Hepatocyte (in vitro differentiated cells): Measurements from ENCODE around the gene KCNMA1.

ENCODE experiments used
- EZH2 ChIP-seq: fragments of 200-600 bp; sonication (generic); IDR thresholded peaks from 2 replicates; pipeline ENCODE4 v1.6.1; 2016; ENCODE audit warnings: antibody characterized with exemption, mild to moderate bottlenecking, borderline replicate concordance
- EZH2phosphoT487 ChIP-seq: fragments of 200-600 bp; sonication (generic); IDR thresholded peaks from one replicate; pipeline ENCODE4 v1.6.1; 2018; ENCODE audit warnings: antibody characterized with exemption, mild to moderate bottlenecking, low read depth, moderate library complexity; ENCODE audit not compliant: unreplicated experiment, severe bottlenecking
- TF ChIP-seq, protein P1 (sequence below): fragments of 200-600 bp; sonication (generic); IDR thresholded peaks from 2 replicates; pipeline ENCODE4 v1.5.1; 2016; ENCODE audit warnings: antibody characterized with exemption, mild to moderate bottlenecking; ENCODE audit not compliant: poor library complexity

DNA sequence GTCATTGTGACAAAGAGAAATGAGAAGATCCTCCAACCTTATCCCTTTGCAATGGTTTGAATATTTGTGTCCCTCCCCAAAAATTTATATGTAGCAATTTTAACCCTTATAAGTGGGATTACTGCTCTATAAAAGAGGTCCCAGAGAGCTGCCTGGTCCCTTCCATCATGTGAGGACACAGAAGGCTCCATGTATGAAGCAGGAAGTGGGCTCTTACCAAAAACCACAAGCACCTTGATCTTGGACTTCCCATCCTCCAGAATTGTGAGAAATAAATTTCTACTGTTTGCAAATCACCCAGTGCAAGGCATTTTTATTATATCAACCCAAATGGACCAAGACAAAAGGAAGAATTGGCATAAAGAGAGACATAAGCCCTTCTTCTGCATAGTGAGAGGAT is 95.7 kb downstream of the KCNMA1 start:
- TF ChIP-seq EZH2, result no peak
- TF ChIP-seq, protein P1, sequence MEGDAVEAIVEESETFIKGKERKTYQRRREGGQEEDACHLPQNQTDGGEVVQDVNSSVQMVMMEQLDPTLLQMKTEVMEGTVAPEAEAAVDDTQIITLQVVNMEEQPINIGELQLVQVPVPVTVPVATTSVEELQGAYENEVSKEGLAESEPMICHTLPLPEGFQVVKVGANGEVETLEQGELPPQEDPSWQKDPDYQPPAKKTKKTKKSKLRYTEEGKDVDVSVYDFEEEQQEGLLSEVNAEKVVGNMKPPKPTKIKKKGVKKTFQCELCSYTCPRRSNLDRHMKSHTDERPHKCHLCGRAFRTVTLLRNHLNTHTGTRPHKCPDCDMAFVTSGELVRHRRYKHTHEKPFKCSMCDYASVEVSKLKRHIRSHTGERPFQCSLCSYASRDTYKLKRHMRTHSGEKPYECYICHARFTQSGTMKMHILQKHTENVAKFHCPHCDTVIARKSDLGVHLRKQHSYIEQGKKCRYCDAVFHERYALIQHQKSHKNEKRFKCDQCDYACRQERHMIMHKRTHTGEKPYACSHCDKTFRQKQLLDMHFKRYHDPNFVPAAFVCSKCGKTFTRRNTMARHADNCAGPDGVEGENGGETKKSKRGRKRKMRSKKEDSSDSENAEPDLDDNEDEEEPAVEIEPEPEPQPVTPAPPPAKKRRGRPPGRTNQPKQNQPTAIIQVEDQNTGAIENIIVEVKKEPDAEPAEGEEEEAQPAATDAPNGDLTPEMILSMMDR, result no peak
- TF ChIP-seq EZH2phosphoT487, result no peak
